ENCODE measurements around the gene TMEM95.

DNA sequence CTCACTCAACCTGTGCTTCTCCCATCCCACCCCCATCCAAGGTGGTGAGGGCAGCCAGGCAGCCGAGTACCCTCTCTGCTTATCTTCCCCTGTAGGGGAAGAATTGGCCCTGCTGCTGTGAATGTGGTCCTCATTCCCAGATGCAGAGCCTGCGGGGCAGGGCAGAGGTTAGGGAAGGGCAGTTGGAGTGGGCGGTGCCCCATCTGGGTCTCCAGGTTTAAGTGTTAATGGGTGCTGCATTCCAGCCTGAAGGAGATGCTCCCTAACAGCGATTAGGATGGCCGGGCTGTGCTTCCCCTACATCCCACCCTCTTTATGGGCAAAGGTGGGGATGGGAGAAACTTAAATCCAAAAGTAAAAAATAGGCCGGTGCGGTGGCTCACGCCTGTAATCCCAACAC lies 12.1 kb downstream of the TMEM95 start:
- TF ChIP-seq TEAD4 (IDR thresholded peaks at IDR 0.05) (no peak), NFIC (IDR thresholded peaks at IDR 0.05) (no peak)
